ENCODE data around the gene MCF2L.

MCF2L gene

GRCh38 chr13:113088691-113089020, 119.6 kb downstream of the MCF2L start:
- no peak for TF ChIP-seq CTCF (IDR thresholded peaks at IDR 0.05)

- no peak for TF ChIP-seq CTCF (IDR thresholded peaks at IDR 0.05)
Observed at GRCh38 chr13:113089693-113090414, 120.8 kb downstream of the MCF2L start.

GRCh38 chr13:113090415-113090770, 121.4 kb downstream of the MCF2L start:
- no peak for TF ChIP-seq CTCF (IDR thresholded peaks at IDR 0.05)

GRCh38 chr13:113090806-113091205, 121.8 kb downstream of the MCF2L start:
- no peak for TF ChIP-seq CTCF (IDR thresholded peaks at IDR 0.05)

DNA sequence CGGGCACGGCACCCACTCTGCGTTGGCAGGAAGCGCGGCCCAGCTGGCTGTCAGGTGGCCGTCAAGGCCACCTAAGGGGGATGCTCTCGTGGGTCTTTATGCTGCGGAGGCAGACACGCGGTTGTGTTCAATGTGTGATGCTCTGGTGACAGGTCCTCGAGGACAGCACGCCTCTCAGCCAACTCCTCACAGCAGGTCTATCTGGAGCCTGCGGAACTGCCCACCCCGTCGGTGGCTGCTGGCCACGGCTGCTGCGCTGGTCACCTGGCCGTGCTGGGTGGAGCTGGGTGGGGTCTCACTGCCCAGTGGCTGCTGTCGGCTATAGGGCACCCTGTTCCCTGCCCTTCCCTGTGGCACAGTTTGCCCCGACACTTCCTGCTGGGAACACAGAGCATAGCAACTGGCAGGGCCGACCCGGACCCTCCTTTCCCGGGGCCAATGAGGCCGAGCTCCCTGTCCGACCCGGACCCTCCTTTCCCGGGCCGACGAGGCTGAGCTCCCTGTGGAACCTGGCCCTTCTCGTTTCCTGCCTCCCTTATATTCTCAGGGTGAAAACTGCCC, 122.3 kb downstream of the MCF2L start:
- TF ChIP-seq CTCF (IDR thresholded peaks at IDR 0.05): no peak

- no peak for TF ChIP-seq CTCF (IDR thresholded peaks at IDR 0.05)
Observed at GRCh38 chr13:113091891-113092775, 123.1 kb downstream of the MCF2L start.

DNA sequence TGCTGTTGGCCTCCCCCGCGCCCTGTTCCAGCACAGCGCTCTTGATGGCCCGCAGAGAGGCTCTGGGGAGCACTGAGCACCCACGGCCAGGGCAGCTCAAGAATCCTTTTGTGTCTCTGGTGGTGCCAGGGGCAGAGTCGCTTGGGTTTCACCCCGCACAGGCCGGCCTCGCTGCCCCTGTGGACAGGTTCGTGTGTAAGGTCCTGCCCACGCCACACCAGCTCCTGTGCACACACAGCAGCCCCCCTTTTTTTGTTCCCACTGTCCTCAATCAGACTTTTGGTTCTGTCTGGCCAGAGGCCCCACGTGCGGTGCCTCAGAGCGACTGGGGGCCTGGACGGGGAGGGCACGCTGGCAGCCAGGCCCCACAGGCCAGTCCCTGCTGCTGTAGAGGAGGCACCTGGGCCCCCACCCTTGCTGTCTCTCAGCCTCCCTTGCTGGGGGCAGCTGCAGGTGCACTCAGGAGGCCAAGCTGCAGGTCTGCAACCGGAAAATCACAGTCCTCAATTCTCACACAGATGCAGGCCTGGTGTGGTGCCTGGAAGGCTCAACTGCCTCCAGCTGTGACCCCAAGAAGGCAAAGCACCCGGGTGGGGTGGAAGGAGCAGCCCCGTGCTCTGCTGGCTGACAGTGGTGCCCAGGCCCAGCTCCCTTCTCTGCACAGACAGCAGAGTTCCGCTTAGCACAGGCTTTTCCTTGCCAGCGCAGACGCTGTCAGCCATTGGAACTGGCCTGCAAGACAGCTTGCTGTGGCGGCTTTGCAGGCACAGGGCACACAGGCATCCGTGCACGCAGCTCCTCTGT, 124.0 kb downstream of the MCF2L start:
- no peak for TF ChIP-seq CTCF (IDR thresholded peaks at IDR 0.05)

All from LNCAP (cell line).